GM08714 (cell line): ENCODE measurements around the gene CAMSAP2.
A peak's percentile ranks its signal among the peaks of the same experiment; 100 is the strongest.

Experiments used
- H3K4me3 ChIP-seq: fragments of 200-500 bp; sonication (Bioruptor generic); 2 replicates; pipeline ENCODE4 v1.5.1; 2014; ENCODE audit warnings: mild to moderate bottlenecking, low read length, inconsistent platforms
- ZNF274 ChIP-seq: IDR thresholded peaks from 2 replicates; pipeline ENCODE4 v1.6.1; 2012; ENCODE audit warnings: mild to moderate bottlenecking, low read depth, low read length

CAMSAP2 gene

DNA sequence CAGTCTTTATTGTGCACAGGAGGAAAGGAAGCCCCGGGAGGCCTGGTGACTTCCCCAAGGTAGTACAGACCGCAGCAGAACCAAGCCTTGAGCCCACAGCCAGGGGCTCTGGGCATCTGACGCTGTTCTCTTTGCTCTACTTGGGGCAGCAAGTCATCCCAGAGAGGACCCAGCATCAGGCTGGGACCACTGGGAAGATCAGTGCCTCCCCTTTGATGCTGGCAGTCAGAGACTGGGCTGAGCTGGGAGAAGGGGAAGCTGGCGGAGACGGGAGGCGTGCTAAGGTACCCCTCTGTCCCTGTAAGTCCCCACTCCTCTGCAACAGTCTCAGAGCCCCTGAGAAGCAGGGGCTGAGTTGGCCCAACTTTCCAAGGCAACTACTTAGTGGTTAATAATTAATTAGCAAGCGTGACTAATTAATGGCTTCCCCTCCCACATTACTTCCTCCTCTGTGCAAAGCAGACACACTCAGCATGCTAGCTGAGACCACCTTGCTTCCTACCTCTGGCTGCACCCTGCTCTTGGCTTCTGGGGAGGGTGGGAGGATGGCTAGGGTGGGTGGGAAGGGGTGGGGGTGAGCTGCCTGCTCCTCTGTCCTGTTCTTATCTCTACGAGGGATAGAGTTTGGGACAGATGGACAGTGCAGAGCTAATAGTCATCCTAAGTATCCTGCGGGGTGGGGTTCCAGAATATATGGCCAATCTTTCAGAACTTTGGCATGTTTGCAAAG, 157.3 kb downstream of the CAMSAP2 start:
- TF ChIP-seq ZNF274: no peak

GRCh38 chr1:200896531-200897196, 158.0 kb downstream of the CAMSAP2 start:
- TF ChIP-seq ZNF274: no peak
- no peak overlapping the region for H3K4me3 ChIP-seq

More for the DNA sequence above, 157.3 kb downstream of the CAMSAP2 start:
- peak overlapping the region; percentile 27; the same call in 1 of the 2 replicates for H3K4me3 ChIP-seq

GRCh38 chr1:200897259-200897658, 158.6 kb downstream of the CAMSAP2 start:
- H3K4me3 ChIP-seq: no peak overlapping the region
- no peak for TF ChIP-seq ZNF274

GRCh38 chr1:200899015-200899386, 160.3 kb downstream of the CAMSAP2 start:
- no peak for TF ChIP-seq ZNF274
- H3K4me3 ChIP-seq: no peak overlapping the region

- no peak for TF ChIP-seq ZNF274
- no peak overlapping the region for H3K4me3 ChIP-seq
Measured at GRCh38 chr1:200899451-200899915, 160.8 kb downstream of the CAMSAP2 start.

- no peak overlapping the region for H3K4me3 ChIP-seq
- TF ChIP-seq ZNF274: no peak
Measured at GRCh38 chr1:200899954-200900867, 161.5 kb downstream of the CAMSAP2 start.

DNA sequence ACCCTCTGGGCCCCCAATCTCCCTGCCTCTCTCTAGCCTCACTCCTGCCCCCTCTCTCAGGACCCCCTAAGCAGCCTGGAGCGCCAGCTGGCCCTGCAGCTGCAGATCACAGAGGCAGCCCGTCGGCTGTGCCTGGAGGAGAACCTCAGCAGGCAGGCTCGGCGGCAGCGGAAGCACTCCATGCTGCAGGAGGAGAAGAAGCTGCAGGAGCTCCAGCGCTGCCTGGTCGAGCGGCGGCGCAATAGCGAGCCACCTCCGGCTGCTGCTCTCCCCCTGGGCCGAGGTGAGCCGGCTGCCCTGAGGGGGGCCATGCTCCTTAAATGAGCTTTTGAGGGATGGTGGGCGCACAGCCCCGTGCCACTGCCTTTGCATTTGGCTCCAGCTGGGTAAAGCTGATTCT, 162.2 kb downstream of the CAMSAP2 start:
- H3K4me3 ChIP-seq: no peak overlapping the region
- TF ChIP-seq ZNF274: no peak

DNA sequence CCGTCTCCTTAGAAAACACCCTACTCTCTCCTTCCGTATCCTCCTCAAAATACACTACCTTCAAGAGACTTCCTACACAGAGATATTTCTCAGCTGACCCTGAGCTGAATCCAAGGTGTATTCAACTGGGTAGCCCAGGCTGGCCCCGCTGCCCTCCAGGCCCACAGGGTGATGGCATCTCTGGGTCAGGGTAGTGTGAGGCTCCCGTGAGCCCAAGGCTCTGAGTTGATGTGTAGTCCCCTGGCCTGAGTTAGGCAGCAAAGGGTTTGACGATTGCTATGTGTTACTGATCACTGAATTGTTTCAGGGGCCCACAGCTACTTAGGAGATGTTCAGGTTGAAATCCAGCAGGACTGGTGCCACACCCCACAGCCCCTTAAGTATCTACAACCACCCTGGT, 162.7 kb downstream of the CAMSAP2 start:
- no peak for TF ChIP-seq ZNF274
- H3K4me3 ChIP-seq: no peak overlapping the region

GRCh38 chr1:200901796-200902444, 163.2 kb downstream of the CAMSAP2 start:
- TF ChIP-seq ZNF274: no peak
- no peak overlapping the region for H3K4me3 ChIP-seq

DNA sequence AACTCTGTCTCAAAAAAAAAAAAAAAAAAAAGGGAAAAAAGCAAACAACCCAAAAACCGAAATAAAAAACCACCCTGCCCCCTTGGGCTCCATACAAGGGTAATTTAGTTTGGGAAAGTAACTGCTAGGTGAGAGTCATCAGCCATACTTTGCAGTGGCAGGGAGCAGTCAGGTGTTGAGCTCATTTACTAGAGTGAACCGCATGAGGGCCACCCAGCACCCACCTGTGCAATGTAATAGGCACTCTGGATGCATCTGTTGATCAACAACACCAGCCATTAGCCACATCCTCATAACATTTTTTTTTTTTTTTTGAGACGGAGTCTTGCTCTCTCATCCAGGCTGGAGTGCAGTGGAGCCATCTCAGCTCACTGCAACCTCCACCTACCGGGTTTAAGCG, 165.1 kb downstream of the CAMSAP2 start:
- H3K4me3 ChIP-seq: no peak overlapping the region
- no peak for TF ChIP-seq ZNF274

GRCh38 chr1:200904772-200905171, 166.1 kb downstream of the CAMSAP2 start:
- TF ChIP-seq ZNF274: no peak
- H3K4me3 ChIP-seq: no peak overlapping the region

DNA sequence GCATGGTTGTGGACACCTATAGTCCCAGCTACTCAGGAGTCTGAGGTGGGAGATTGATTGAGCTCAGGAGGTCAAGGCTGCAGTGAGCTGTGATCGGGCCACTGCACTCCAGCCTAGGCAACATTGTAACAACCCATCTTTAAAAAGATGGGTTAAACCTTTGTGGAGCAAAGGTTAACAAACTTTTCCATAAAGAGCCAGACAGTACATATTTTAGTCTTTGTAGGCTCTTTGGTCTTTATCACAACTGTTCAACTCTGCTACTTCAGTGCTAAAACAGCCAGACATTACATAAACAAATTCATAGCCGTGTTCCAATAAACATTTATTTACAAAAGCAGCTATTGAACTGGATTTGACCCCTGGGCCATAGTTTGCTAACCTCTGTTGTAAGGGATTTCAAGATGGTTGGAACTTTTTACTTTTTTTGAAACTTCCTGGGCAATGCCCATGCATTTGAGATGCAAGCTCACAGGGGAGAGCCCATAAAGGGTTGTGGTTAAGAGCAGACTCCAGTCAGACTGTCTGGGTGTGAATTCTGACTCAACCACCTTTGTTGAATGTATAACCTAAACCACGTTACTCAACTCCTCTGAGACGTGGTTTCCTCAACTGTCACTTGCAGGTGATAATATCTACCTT, 166.8 kb downstream of the CAMSAP2 start:
- no peak overlapping the region for H3K4me3 ChIP-seq
- TF ChIP-seq ZNF274: no peak

DNA sequence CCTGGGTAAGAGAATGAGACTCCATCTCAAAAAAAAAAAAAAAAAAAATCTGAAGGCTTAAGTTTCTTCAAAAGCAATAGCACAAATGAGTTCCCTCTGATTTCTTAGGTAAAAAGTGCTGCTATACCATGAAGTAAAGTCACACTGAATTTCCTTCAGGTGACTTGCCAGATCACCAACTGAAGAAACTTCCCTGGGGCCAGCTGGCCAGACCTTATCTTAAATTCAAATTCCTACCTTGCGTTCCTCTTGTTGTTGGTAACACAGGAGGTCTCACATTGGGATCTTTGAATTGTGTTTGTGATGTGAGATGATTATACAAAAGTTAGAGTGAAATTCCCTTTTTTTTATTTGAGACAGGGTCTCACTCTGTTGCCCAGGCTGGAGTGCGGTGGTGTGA, 167.8 kb downstream of the CAMSAP2 start:
- no peak for TF ChIP-seq ZNF274
- no peak overlapping the region for H3K4me3 ChIP-seq
